Measurements from ENCODE around the gene ADAMTSL5.

The ADAMTSL5 gene

GRCh38 chr19:1491849-1492170, 21.0 kb downstream of the ADAMTSL5 start:
- Histone ChIP-seq H3K27ac (ENCODE audit: low read depth, low read length) (no peak overlapping the region), H3K4me1 (ENCODE audit: insufficient read depth, low read length) (0 out of 2 replicates have a peak, but pooled peaks cover 3% of the 10 kb centered on the region), H3K27me3 (ENCODE audit: insufficient read depth, low read length) (peaks cover 30% of the 10 kb centered on the region), H3K9me3 (ENCODE audit: insufficient read depth, low read depth, low read length) (no peaks in the 10 kb centered on the region), H3K9ac (ENCODE audit: low read depth, low read length) (no peak overlapping the region), H3K4me3 (ENCODE audit: low read length) (peak overlapping the region; percentile 65), H3K36me3 (ENCODE audit: insufficient read depth, low read length) (no peaks in the 10 kb centered on the region)
- WGBS = 79% methylated on average over 12 of the region's 12 CpGs

- WGBS = 7% methylated on average over 73 of the region's 73 CpGs
- Histone ChIP-seq H3K36me3 (ENCODE audit: insufficient read depth, low read length) (no peaks in the 10 kb centered on the region), H3K9me3 (ENCODE audit: insufficient read depth, low read depth, low read length) (no peaks in the 10 kb centered on the region), H3K4me3 (ENCODE audit: low read length) (peak within 1 kb of the TSS; percentile 82), H3K9ac (ENCODE audit: low read depth, low read length) (peak within 1 kb of the TSS; percentile 82), H3K27ac (ENCODE audit: low read depth, low read length) (peak within 1 kb of the TSS; percentile 54; the same call in 1 of the 2 replicates), H3K27me3 (ENCODE audit: insufficient read depth, low read length) (peaks cover 30% of the 10 kb centered on the region), H3K4me1 (ENCODE audit: insufficient read depth, low read length) (0 out of 2 replicates have a peak, but pooled peaks cover 3% of the 10 kb centered on the region)
Measured at GRCh38 chr19:1491114-1491848, 21.5 kb downstream of the ADAMTSL5 start, which contains the start of gene REEP6. Gene REEP6 (plus strand): TSS chr19:1491181. CDS start chr19:1491270, 89 bp downstream.

DNA sequence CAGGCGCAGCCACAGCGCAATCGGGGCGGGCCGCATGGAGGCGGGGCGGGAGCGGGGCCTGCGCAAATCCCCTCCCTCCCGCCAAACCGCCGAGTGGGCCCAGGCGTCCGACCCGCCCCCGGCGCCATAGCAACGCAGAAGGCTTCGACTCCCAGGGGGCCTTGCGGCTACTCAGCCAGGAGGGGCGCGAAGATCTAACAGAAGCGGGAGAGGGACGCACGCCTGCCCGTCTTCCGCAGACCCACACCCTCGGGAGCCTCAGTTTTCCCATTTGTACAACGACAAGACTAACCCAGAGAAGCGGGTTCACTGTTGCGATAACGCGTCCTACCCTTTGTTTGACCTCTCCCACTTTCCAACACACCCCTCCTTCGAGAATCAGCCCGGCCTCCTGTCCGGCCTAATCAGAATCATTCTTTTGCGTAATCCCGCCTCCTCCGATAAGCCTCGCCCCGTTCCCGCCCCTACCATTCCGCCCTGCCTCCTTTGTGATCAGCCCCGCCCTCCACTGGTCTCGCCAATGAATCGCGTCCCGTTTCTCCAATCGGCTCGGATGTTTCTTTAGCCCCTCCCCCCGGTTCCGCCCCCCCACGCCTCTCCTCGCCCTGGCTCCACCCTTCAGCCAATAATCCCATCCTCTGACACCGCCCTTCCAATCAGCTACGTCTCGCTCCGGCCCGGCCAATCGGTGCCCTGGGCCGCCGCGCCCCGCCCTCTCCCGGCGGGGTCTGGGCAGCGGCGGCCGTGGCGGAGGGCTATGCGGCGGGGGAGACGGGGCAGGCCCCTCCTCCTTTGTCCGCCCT, 22.3 kb downstream of the ADAMTSL5 start, which contains the start of gene PCSK4:
Gene PCSK4 (minus strand): TSS at position 40 of the 803 bp plus-strand sequence. CDS start 4 bp downstream, at position 36.
- under 1% methylated on average over 74 of the region's 74 CpGs for WGBS
- H3K27ac ChIP-seq (ENCODE audit: low read depth, low read length) = peak within 1 kb of the TSS; percentile 54; the same call in 1 of the 2 replicates
- peak within 1 kb of the TSS; percentile 82 for H3K9ac ChIP-seq (ENCODE audit: low read depth, low read length)

DNA sequence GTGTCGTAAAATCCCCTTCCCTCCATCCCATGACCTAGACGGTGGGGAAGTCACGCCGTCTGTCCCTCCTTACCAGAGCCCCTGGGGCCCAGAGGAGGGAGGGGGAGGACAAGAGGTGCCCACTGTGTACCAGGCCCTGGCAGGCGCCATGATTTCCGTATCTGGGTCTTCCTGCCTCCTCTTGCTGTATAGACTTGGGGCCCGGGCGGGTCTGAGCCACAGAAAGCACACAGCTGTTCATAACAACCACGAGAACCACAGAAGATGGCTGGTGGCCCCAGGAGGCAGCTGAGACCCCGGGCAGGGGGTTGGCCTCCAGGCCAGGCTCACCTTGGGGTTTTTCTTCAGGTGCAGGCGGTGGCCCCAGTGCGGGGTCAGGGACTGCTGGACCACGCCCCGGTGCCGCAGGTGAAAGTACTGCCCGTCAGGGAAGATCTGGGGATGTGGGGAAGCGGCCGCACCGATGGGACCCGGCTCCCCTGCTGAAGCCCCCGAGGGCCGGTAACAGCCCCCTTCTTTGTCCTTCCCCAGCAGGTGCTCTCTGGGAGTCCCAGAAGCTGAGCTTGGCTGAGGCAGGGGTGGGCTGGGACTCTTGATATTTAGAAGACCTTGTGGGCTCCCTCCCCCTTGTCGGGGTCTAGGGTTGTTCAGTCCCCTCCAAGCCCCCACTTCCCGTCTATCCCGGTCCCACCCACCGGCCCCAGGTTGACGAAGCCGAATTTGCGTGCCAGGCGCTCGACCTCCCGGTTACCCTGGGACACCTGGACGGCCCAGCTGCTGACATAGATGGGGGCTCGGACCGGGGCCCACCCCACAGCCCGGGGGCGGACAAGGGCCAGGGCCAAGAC, 23.1 kb downstream of the ADAMTSL5 start:
- H3K27me3 ChIP-seq (ENCODE audit: insufficient read depth, low read length) = peaks cover 30% of the 10 kb centered on the region
- peak overlapping the region; percentile 82 for H3K4me3 ChIP-seq (ENCODE audit: low read length)
- H3K9me3 ChIP-seq (ENCODE audit: insufficient read depth, low read depth, low read length) = no peaks in the 10 kb centered on the region
- WGBS = 34% methylated on average over 37 of the region's 37 CpGs
- H3K9ac ChIP-seq (ENCODE audit: low read depth, low read length) = peak overlapping the region; percentile 68
- H3K4me1 ChIP-seq (ENCODE audit: insufficient read depth, low read length) = 0 out of 2 replicates have a peak, but pooled peaks cover 3% of the 10 kb centered on the region
- H3K36me3 ChIP-seq (ENCODE audit: insufficient read depth, low read length) = no peaks in the 10 kb centered on the region
- no peak overlapping the region for H3K27ac ChIP-seq (ENCODE audit: low read depth, low read length)

More for the DNA sequence above, 22.3 kb downstream of the ADAMTSL5 start, which contains the start of gene PCSK4:
- Histone ChIP-seq H3K4me1 (ENCODE audit: insufficient read depth, low read length) (0 out of 2 replicates have a peak, but pooled peaks cover 3% of the 10 kb centered on the region), H3K36me3 (ENCODE audit: insufficient read depth, low read length) (no peaks in the 10 kb centered on the region), H3K27me3 (ENCODE audit: insufficient read depth, low read length) (peaks cover 30% of the 10 kb centered on the region), H3K9me3 (ENCODE audit: insufficient read depth, low read depth, low read length) (no peaks in the 10 kb centered on the region), H3K4me3 (ENCODE audit: low read length) (peak within 1 kb of the TSS; percentile 82)

DNA sequence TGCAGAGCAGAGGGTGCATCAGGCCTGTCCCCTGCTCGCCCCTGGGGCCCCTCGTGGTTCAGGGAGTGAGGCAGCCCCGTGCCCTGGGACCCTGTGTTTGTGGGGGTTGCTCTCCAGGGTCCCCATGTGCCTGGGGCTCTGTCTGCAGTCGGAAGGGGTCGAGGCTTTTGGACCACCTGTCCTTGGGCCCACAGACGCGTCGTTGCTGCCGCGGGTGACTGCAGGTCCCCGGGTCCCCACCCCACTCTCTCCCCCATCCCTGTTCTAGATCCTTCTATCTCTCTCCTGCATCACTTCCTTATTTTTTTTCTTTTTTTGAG, 24.6 kb downstream of the ADAMTSL5 start:
- H3K4me1 ChIP-seq (ENCODE audit: insufficient read depth, low read length) = 0 out of 2 replicates have a peak, but pooled peaks cover 3% of the 10 kb centered on the region
- WGBS = 94% methylated on average over 11 of the region's 11 CpGs
- H3K9ac ChIP-seq (ENCODE audit: low read depth, low read length) = no peak overlapping the region
- no peak overlapping the region for H3K4me3 ChIP-seq (ENCODE audit: low read length)
- H3K9me3 ChIP-seq (ENCODE audit: insufficient read depth, low read depth, low read length) = no peaks in the 10 kb centered on the region
- no peaks in the 10 kb centered on the region for H3K36me3 ChIP-seq (ENCODE audit: insufficient read depth, low read length)
- H3K27ac ChIP-seq (ENCODE audit: low read depth, low read length) = no peak overlapping the region
- peaks cover 22% of the 10 kb centered on the region for H3K27me3 ChIP-seq (ENCODE audit: insufficient read depth, low read length)

- 93% methylated on average over 40 of the region's 40 CpGs for WGBS
- Histone ChIP-seq H3K4me1 (ENCODE audit: insufficient read depth, low read length) (0 out of 2 replicates have a peak, but pooled peaks cover 3% of the 10 kb centered on the region), H3K4me3 (ENCODE audit: low read length) (no peak overlapping the region), H3K27me3 (ENCODE audit: insufficient read depth, low read length) (peaks cover 17% of the 10 kb centered on the region), H3K9ac (ENCODE audit: low read depth, low read length) (no peak overlapping the region), H3K9me3 (ENCODE audit: insufficient read depth, low read depth, low read length) (no peaks in the 10 kb centered on the region), H3K36me3 (ENCODE audit: insufficient read depth, low read length) (no peaks in the 10 kb centered on the region), H3K27ac (ENCODE audit: low read depth, low read length) (no peak overlapping the region)
Measured at GRCh38 chr19:1487576-1488281, 25.1 kb downstream of the ADAMTSL5 start.

GRCh38 chr19:1486720-1487575, 25.9 kb downstream of the ADAMTSL5 start:
- H3K27me3 ChIP-seq (ENCODE audit: insufficient read depth, low read length) = peaks cover 9% of the 10 kb centered on the region
- H3K9ac ChIP-seq (ENCODE audit: low read depth, low read length) = no peak overlapping the region
- H3K27ac ChIP-seq (ENCODE audit: low read depth, low read length) = no peak overlapping the region
- no peak overlapping the region for H3K4me3 ChIP-seq (ENCODE audit: low read length)
- no peaks in the 10 kb centered on the region for H3K36me3 ChIP-seq (ENCODE audit: insufficient read depth, low read length)
- 93% methylated on average over 56 of the region's 56 CpGs for WGBS
- no peaks in the 10 kb centered on the region for H3K9me3 ChIP-seq (ENCODE audit: insufficient read depth, low read depth, low read length)
- H3K4me1 ChIP-seq (ENCODE audit: insufficient read depth, low read length) = 0 out of 2 replicates have a peak, but pooled peaks cover 3% of the 10 kb centered on the region

DNA sequence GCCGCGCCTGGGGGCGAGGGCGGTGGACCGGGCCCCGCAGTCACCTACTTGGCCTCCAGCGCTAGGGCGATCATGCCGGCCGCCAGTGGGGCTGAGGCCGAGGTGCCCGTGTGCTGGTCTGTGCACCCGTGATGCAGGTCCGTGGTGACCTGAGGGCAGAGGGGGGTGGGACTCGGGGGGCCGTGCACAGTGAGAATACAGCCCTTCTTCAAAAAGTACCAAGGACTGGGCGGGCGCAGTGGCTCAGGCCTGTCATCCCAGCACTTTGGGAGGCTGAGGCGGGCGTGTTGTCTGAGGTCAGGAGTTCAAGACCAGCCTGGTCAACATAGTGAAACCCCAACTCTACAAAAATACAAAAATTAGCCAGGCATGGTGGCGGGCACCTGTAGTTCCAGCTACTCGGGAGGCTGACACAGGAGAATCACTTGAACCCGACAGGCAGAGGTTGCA, 28.8 kb downstream of the ADAMTSL5 start:
- H3K27me3 ChIP-seq (ENCODE audit: insufficient read depth, low read length) = no peaks in the 10 kb centered on the region
- WGBS = 98% methylated on average over 23 of the region's 23 CpGs
- no peak overlapping the region for H3K9ac ChIP-seq (ENCODE audit: low read depth, low read length)
- no peaks in the 10 kb centered on the region for H3K36me3 ChIP-seq (ENCODE audit: insufficient read depth, low read length)
- H3K4me1 ChIP-seq (ENCODE audit: insufficient read depth, low read length) = no peaks in the 10 kb centered on the region
- no peak overlapping the region for H3K27ac ChIP-seq (ENCODE audit: low read depth, low read length)
- H3K4me3 ChIP-seq (ENCODE audit: low read length) = no peak overlapping the region
- H3K9me3 ChIP-seq (ENCODE audit: insufficient read depth, low read depth, low read length) = no peaks in the 10 kb centered on the region

DNA sequence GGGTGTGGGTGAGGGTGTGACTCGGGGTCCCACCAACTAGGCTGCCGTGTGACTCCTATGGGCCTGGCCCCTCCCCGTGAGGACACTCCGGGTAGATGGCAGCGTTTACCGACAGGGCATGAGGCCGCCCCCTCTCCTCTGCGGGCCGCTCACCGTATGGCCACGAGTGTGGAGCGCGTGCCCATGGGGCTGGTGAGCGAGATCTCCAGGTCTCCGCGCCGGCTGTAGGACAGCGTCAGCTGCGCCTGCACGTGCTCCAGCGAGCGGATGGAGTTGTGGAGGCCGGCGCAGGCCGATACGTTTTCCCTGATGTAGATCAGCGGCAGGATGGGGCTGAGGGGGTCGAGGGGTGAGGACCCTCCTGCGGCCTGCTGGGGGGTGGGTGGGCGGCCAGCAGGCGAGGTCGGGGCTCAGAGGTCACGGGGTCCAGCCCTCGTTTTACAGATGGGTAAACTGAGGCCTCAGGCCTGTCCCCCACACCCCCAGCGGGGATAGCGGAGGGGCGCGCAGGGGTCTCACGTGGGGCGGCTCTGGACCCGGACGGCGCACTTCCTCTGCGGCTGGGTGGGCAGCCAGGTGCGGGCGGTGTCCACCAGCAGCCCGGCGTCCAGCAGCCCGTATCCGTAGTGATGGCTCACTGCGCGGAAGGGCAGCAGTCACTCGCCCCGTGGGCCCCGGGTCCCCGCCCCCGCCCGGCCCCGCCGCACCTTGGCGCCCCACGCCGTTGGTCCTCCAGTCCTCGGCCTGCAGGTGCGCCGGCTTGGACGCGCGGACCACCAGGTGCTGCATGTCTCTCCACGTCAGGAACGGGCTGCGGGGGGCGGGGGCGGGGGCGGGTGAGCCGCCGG, 29.5 kb downstream of the ADAMTSL5 start:
- Histone ChIP-seq H3K9ac (ENCODE audit: low read depth, low read length) (no peak overlapping the region), H3K27ac (ENCODE audit: low read depth, low read length) (no peak overlapping the region), H3K4me1 (ENCODE audit: insufficient read depth, low read length) (no peaks in the 10 kb centered on the region), H3K27me3 (ENCODE audit: insufficient read depth, low read length) (no peaks in the 10 kb centered on the region), H3K36me3 (ENCODE audit: insufficient read depth, low read length) (no peaks in the 10 kb centered on the region), H3K4me3 (ENCODE audit: low read length) (no peak overlapping the region), H3K9me3 (ENCODE audit: insufficient read depth, low read depth, low read length) (no peaks in the 10 kb centered on the region)
- 94% methylated on average over 77 of the region's 77 CpGs for WGBS

Measured in HUES64 (cell line).